PC-9 (cell line): ENCODE data around the gene CDC5L.

Experiments
- EZH2 ChIP-seq: fragments of 200-600 bp; sonication (generic); IDR thresholded peaks from 2 replicates; pipeline ENCODE4 v1.8.0; 2017; ENCODE audit warnings: antibody characterized with exemption, low read depth
- TF ChIP-seq, protein P1 (sequence below): fragments of 200-600 bp; sonication (generic); conservative IDR thresholded peaks from 2 replicates; pipeline ENCODE4 v1.6.1; 2017; ENCODE audit warnings: mixed run types, antibody characterized with exemption, mild to moderate bottlenecking, moderate library complexity

DNA sequence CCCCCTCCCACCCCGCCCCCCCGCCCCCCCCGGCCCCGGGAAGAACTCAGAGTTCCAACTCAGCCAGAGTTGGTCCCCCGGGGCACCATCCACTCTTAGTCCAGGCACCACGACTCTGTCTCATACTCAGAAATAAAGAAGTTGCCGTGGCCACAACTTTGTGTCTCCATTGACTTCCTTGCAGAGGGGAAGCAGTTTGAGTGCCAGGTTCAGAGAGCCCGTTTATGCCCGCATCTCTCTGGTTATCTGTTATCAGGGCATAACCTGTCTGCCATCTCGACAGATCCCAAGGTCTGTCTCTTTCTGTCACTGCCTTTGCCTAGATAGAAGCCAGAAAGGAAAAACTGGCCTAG, 605 bp downstream of the CDC5L start:
- TF ChIP-seq, protein P1, sequence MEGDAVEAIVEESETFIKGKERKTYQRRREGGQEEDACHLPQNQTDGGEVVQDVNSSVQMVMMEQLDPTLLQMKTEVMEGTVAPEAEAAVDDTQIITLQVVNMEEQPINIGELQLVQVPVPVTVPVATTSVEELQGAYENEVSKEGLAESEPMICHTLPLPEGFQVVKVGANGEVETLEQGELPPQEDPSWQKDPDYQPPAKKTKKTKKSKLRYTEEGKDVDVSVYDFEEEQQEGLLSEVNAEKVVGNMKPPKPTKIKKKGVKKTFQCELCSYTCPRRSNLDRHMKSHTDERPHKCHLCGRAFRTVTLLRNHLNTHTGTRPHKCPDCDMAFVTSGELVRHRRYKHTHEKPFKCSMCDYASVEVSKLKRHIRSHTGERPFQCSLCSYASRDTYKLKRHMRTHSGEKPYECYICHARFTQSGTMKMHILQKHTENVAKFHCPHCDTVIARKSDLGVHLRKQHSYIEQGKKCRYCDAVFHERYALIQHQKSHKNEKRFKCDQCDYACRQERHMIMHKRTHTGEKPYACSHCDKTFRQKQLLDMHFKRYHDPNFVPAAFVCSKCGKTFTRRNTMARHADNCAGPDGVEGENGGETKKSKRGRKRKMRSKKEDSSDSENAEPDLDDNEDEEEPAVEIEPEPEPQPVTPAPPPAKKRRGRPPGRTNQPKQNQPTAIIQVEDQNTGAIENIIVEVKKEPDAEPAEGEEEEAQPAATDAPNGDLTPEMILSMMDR: no peak
- no peak for TF ChIP-seq EZH2
